ENCODE results near the gene NALCN.

NALCN gene

DNA sequence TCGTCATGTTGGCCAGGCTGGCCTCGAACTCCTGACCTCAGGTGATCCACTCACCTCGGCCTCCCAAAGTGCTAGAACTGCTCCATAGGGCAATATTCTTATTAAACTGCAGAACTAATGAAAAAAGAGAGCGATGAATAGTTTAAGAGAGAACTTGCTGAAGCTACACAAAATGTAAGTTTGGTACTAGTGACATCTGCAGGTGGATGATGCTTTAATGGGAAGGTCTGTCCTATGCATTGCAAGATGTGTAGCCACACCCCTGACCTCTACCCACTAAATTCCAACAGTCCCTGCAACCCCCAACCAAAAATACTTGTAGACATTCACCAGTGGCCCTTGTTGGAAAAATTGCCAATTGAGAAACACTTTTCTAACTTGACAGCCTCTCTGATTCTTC, 117.8 kb downstream of the NALCN start:
- Histone ChIP-seq H3K14ac (ENCODE audit: low read length in 2 of 2) (no peak overlapping the region), H3K36me3 (ENCODE audit: control insufficient read depth in 1 of 2, insufficient read depth in 2 of 2, low read depth in 1 of 2, low read length in 2 of 2) (no peaks in the 10 kb centered on the region), H3K4ac (ENCODE audit: low read depth in 1 of 2, low read length in 2 of 2) (no peak overlapping the region), H3K27ac (ENCODE audit: low read length, poor library complexity, severe bottlenecking) (no peak overlapping the region), H3K9ac (ENCODE audit: low read length) (no peak overlapping the region), H3K79me1 (replicated peaks; ENCODE audit: low read length, poor library complexity, severe bottlenecking) (no peaks in the 10 kb centered on the region), H4K8ac (ENCODE audit: low read length) (no peak overlapping the region), H4K91ac (ENCODE audit: low read length) (no peak overlapping the region), H3K9me3 (ENCODE audit: control insufficient read depth, low read length) (peaks cover 19% of the 10 kb centered on the region), H2BK12ac (ENCODE audit: low read length in 2 of 2) (no peak overlapping the region), H2BK120ac (ENCODE audit: low read depth, low read length) (no peak overlapping the region), H2AK5ac (ENCODE audit: low read length, severe bottlenecking) (no peak overlapping the region), H3K23ac (ENCODE audit: low read length in 2 of 2) (no peak overlapping the region), H2AFZ (ENCODE audit: low read depth, low read length) (no peak overlapping the region), H2BK5ac (ENCODE audit: low read depth, low read length, poor library complexity, severe bottlenecking) (no peak overlapping the region), H2BK15ac (ENCODE audit: low read depth, poor library complexity, severe bottlenecking) (no peak overlapping the region), H3K4me3 (ENCODE audit: insufficient read depth in 1 of 2, low read depth in 1 of 2, low read length in 2 of 2) (no peak overlapping the region), H3K4me1 (ENCODE audit: control insufficient read depth, insufficient read depth, low read depth, low read length) (no peaks in the 10 kb centered on the region), H3K18ac (ENCODE audit: low read depth in 1 of 2, low read length in 2 of 2) (no peak overlapping the region), H3K27me3 (ENCODE audit: control insufficient read depth in 1 of 2, insufficient read depth in 1 of 2, low read length in 2 of 2) (no peaks in the 10 kb centered on the region), H3K4me2 (ENCODE audit: low read length, poor library complexity, severe bottlenecking) (no peak overlapping the region)
- DNase-seq, result no peak
- WGBS, result no CpG with 5 or more reads among the region's 4 CpGs

DNA sequence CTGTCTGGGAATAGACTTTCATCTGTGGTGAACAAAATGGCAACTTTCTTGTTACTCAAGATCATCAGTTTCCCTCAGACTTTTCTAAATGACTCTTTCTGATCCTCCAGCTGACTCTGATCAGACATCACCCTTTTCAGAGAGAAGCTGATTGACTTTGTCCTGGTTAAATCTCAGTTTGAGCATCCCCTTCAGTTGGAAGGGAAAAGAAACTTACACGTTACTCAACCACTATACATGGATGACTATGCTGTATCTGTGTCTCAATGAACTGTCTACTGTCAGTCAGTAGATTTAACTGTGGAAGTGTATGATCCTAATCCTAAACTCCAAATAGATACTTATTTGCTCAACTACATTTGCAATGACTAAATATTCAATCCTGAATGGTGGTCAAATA, 118.5 kb downstream of the NALCN start:
- no peak overlapping the region for H4K8ac ChIP-seq (ENCODE audit: low read length)

DNA sequence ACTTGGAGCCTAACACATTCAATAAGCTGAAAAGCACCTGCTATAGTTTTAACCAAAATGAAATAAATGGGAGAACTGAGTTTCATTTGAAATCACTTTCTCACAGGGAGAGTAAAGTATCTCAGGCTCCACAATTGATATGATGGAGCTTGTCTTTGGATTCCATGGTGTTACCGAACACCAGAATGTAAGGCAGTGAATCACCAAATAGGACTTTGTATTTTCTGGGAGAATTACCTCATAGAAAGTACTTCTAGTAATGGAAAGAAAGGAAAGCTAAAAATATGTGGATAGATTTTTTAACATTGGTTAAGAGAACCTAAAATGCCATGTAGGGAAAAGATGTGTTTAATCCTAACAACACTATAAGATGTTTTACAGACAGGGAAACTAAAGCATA, 123.6 kb downstream of the NALCN start:
- no peak overlapping the region for H3K23ac ChIP-seq (ENCODE audit: low read length in 2 of 2)

More for the DNA sequence above, 118.5 kb downstream of the NALCN start:
- WGBS, result no CpG with 5 or more reads among the region's 1 CpG
- Histone ChIP-seq H2BK15ac (ENCODE audit: low read depth, poor library complexity, severe bottlenecking) (no peak overlapping the region), H2AK5ac (ENCODE audit: low read length, severe bottlenecking) (no peak overlapping the region), H3K36me3 (ENCODE audit: control insufficient read depth in 1 of 2, insufficient read depth in 2 of 2, low read depth in 1 of 2, low read length in 2 of 2) (no peaks in the 10 kb centered on the region), H3K4ac (ENCODE audit: low read depth in 1 of 2, low read length in 2 of 2) (no peak overlapping the region), H3K9me3 (ENCODE audit: control insufficient read depth, low read length) (peaks cover 19% of the 10 kb centered on the region), H2BK12ac (ENCODE audit: low read length in 2 of 2) (no peak overlapping the region), H4K91ac (ENCODE audit: low read length) (no peak overlapping the region), H3K18ac (ENCODE audit: low read depth in 1 of 2, low read length in 2 of 2) (no peak overlapping the region), H2BK120ac (ENCODE audit: low read depth, low read length) (no peak overlapping the region), H3K27me3 (ENCODE audit: control insufficient read depth in 1 of 2, insufficient read depth in 1 of 2, low read length in 2 of 2) (no peaks in the 10 kb centered on the region), H3K14ac (ENCODE audit: low read length in 2 of 2) (no peak overlapping the region), H3K79me1 (replicated peaks; ENCODE audit: low read length, poor library complexity, severe bottlenecking) (no peaks in the 10 kb centered on the region), H3K23ac (ENCODE audit: low read length in 2 of 2) (no peak overlapping the region), H3K4me1 (ENCODE audit: control insufficient read depth, insufficient read depth, low read depth, low read length) (no peaks in the 10 kb centered on the region), H3K9ac (ENCODE audit: low read length) (no peak overlapping the region), H3K4me2 (ENCODE audit: low read length, poor library complexity, severe bottlenecking) (no peak overlapping the region), H3K27ac (ENCODE audit: low read length, poor library complexity, severe bottlenecking) (no peak overlapping the region), H2BK5ac (ENCODE audit: low read depth, low read length, poor library complexity, severe bottlenecking) (no peak overlapping the region), H3K4me3 (ENCODE audit: insufficient read depth in 1 of 2, low read depth in 1 of 2, low read length in 2 of 2) (no peak overlapping the region), H2AFZ (ENCODE audit: low read depth, low read length) (no peak overlapping the region)
- DNase-seq, result no peak

GRCh38 chr13:101291646-101292515, 124.4 kb downstream of the NALCN start:
- Histone ChIP-seq H2BK5ac (ENCODE audit: low read depth, low read length, poor library complexity, severe bottlenecking) (no peak overlapping the region), H2BK12ac (ENCODE audit: low read length in 2 of 2) (no peak overlapping the region), H3K9me3 (ENCODE audit: control insufficient read depth, low read length) (peaks cover 19% of the 10 kb centered on the region), H3K14ac (ENCODE audit: low read length in 2 of 2) (no peak overlapping the region), H3K27me3 (ENCODE audit: control insufficient read depth in 1 of 2, insufficient read depth in 1 of 2, low read length in 2 of 2) (no peaks in the 10 kb centered on the region), H2BK15ac (ENCODE audit: low read depth, poor library complexity, severe bottlenecking) (no peak overlapping the region), H3K4me1 (ENCODE audit: control insufficient read depth, insufficient read depth, low read depth, low read length) (no peaks in the 10 kb centered on the region), H3K9ac (ENCODE audit: low read length) (no peak overlapping the region), H3K18ac (ENCODE audit: low read depth in 1 of 2, low read length in 2 of 2) (no peak overlapping the region), H3K36me3 (ENCODE audit: control insufficient read depth in 1 of 2, insufficient read depth in 2 of 2, low read depth in 1 of 2, low read length in 2 of 2) (no peaks in the 10 kb centered on the region), H3K79me1 (replicated peaks; ENCODE audit: low read length, poor library complexity, severe bottlenecking) (no peaks in the 10 kb centered on the region), H4K91ac (ENCODE audit: low read length) (no peak overlapping the region), H3K4ac (ENCODE audit: low read depth in 1 of 2, low read length in 2 of 2) (no peak overlapping the region), H4K8ac (ENCODE audit: low read length) (no peak overlapping the region), H3K23ac (ENCODE audit: low read length in 2 of 2) (no peak overlapping the region), H3K4me3 (ENCODE audit: insufficient read depth in 1 of 2, low read depth in 1 of 2, low read length in 2 of 2) (no peak overlapping the region), H2AK5ac (ENCODE audit: low read length, severe bottlenecking) (no peak overlapping the region), H3K27ac (ENCODE audit: low read length, poor library complexity, severe bottlenecking) (no peak overlapping the region), H2BK120ac (ENCODE audit: low read depth, low read length) (no peak overlapping the region), H3K4me2 (ENCODE audit: low read length, poor library complexity, severe bottlenecking) (no peak overlapping the region), H2AFZ (ENCODE audit: low read depth, low read length) (no peak overlapping the region)
- 90% methylated on average over 10 of the region's 10 CpGs for WGBS
- DNase-seq, result no peak

More for the DNA sequence above, 123.6 kb downstream of the NALCN start:
- Histone ChIP-seq H2BK15ac (ENCODE audit: low read depth, poor library complexity, severe bottlenecking) (no peak overlapping the region), H4K91ac (ENCODE audit: low read length) (no peak overlapping the region), H3K4ac (ENCODE audit: low read depth in 1 of 2, low read length in 2 of 2) (no peak overlapping the region), H3K4me2 (ENCODE audit: low read length, poor library complexity, severe bottlenecking) (no peak overlapping the region), H3K36me3 (ENCODE audit: control insufficient read depth in 1 of 2, insufficient read depth in 2 of 2, low read depth in 1 of 2, low read length in 2 of 2) (no peaks in the 10 kb centered on the region), H2AK5ac (ENCODE audit: low read length, severe bottlenecking) (no peak overlapping the region), H2BK5ac (ENCODE audit: low read depth, low read length, poor library complexity, severe bottlenecking) (no peak overlapping the region), H3K4me3 (ENCODE audit: insufficient read depth in 1 of 2, low read depth in 1 of 2, low read length in 2 of 2) (no peak overlapping the region), H2BK120ac (ENCODE audit: low read depth, low read length) (no peak overlapping the region), H3K9me3 (ENCODE audit: control insufficient read depth, low read length) (peaks cover 19% of the 10 kb centered on the region), H3K27ac (ENCODE audit: low read length, poor library complexity, severe bottlenecking) (no peak overlapping the region), H3K27me3 (ENCODE audit: control insufficient read depth in 1 of 2, insufficient read depth in 1 of 2, low read length in 2 of 2) (no peaks in the 10 kb centered on the region), H3K4me1 (ENCODE audit: control insufficient read depth, insufficient read depth, low read depth, low read length) (no peaks in the 10 kb centered on the region), H3K79me1 (replicated peaks; ENCODE audit: low read length, poor library complexity, severe bottlenecking) (no peaks in the 10 kb centered on the region), H3K14ac (ENCODE audit: low read length in 2 of 2) (no peak overlapping the region), H2BK12ac (ENCODE audit: low read length in 2 of 2) (no peak overlapping the region), H3K18ac (ENCODE audit: low read depth in 1 of 2, low read length in 2 of 2) (no peak overlapping the region), H3K9ac (ENCODE audit: low read length) (no peak overlapping the region), H4K8ac (ENCODE audit: low read length) (no peak overlapping the region), H2AFZ (ENCODE audit: low read depth, low read length) (no peak overlapping the region)
- DNase-seq, result no peak
- WGBS, result 90% methylated on average over 1 of the region's 1 CpG

Data from mesenchymal stem cell (in vitro differentiated cells and primary cell).